HG02759 (cell line): ENCODE measurements around the gene NPAS2.

ENCODE experiments used
- ATAC-seq: cut with Tn5 transposase; IDR thresholded peaks from one replicate; pipeline ENCODE4 v1.9.1; 2021; ENCODE audit warnings: mild to moderate bottlenecking, moderate library complexity; ENCODE audit not compliant: unreplicated experiment

NPAS2 gene

GRCh38 chr2:100852999-100853908 lies 33.3 kb downstream of the NPAS2 start:
- ATAC-seq = no peak

DNA sequence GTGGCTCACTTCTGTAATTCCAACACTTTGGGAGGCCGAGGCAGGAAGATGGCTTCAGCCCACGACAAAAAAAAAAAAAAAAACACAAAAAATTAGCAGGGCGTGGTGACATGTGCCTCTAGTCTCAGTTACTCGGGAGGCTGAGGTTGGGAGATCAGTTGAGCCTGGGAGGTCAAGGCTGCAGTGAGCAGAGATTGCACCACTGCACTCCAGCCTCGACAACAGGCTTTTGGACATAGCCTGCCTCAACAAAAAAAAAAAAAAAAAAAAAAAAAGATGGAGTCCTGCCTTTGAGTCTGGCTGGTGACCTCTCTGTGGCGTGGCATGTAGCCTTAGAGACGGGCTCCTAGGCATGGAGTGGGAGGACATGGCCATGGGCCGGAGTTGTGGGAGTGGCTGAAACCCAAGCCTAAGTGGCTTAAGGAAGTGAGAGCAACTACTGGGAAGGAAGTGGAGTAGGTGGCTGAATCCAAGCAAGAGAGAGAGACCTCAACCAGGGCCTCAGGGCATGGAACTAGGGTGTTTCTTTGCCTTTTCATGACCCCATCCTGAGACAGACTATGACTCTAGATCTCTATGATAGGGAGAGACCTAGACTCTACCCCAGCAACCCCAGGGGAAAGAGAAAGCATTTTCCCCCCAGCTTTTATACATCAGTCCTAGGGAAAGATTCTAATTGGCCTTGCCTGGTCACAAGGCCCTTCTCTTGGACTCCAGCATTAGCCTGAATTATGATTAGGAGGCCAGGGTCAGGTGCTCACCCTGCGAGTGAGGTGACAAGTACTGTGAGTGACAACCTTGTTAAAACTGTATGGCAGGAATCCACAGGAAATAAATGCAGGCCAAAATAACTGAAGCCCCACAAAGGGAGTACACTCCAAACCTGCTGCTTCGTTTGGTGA lies 34.2 kb downstream of the NPAS2 start:
- no peak for ATAC-seq

GRCh38 chr2:100855084-100855483 lies 35.1 kb downstream of the NPAS2 start:
- no peak for ATAC-seq

DNA sequence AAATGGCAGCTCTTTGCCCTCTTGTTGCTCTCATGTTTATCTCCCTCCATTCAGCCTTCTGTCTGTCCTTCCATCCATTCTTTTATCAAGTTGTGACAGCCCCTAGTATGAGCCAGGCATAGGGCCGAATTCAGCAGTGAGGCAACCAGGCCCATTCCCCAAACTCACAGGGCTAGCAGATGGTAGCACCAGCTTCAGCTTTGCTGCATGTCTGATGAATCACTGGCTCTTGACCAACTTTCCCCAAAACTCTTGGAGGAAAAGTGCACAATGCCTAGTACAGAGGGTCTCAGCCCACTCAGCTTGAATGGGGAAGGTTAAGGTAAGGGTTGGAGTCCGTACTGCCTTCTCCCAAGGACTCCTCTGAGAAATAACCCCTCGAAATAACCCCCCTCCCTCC lies 35.7 kb downstream of the NPAS2 start:
- ATAC-seq = no peak

GRCh38 chr2:100856732-100857131 lies 36.8 kb downstream of the NPAS2 start:
- no peak for ATAC-seq

- no peak for ATAC-seq
These were observed 37.4 kb downstream of the NPAS2 start for GRCh38 chr2:100857341-100857740.

- ATAC-seq = no peak
These were observed 38.0 kb downstream of the NPAS2 start for GRCh38 chr2:100857915-100858314.

- no peak for ATAC-seq
These were observed 40.0 kb downstream of the NPAS2 start for GRCh38 chr2:100859902-100860301.

- no peak for ATAC-seq
These were observed 41.4 kb downstream of the NPAS2 start for GRCh38 chr2:100861340-100861739.

GRCh38 chr2:100862081-100862480 lies 42.1 kb downstream of the NPAS2 start:
- ATAC-seq = no peak

- no peak for ATAC-seq
These were observed 46.0 kb downstream of the NPAS2 start for GRCh38 chr2:100865816-100866460.

GRCh38 chr2:100868083-100868482 lies 48.1 kb downstream of the NPAS2 start:
- no peak for ATAC-seq

GRCh38 chr2:100869120-100869519 lies 49.2 kb downstream of the NPAS2 start:
- no peak for ATAC-seq

GRCh38 chr2:100870652-100871531 lies 51.0 kb downstream of the NPAS2 start:
- no peak for ATAC-seq

DNA sequence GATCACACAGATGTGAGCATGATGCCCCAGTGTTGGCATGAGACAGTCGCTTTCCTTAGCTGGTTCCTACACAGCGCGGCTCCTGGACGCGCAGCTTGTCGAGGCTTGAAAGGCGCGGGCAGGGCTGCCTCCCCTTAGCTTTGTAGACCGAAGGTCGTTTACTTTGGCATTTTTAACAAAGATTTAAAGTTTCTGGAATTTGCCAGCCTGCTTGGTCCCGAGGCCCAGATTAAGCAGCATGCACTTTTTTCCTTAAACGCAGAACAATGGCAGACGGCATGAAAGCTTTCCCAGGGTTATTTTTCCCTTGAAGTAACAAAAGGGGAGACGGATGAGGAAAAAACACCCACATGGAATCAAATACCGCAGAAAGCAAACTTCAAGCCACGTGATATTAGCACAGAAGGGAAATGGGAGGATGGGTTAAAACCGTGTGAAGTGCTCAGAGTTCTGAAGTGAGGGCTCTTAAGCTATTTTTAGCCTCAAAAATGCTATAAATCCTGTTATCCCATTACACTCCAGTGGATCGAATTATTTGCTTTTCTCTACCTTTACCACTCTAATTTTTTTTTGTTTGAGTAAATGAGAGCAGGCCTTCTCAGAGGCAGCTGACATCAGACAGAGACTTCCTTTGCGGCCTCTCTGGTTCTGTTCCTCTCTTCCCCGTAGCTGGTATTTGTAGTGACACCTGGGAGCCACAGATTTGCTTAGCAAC lies 55.7 kb downstream of the NPAS2 start:
- ATAC-seq = no peak

DNA sequence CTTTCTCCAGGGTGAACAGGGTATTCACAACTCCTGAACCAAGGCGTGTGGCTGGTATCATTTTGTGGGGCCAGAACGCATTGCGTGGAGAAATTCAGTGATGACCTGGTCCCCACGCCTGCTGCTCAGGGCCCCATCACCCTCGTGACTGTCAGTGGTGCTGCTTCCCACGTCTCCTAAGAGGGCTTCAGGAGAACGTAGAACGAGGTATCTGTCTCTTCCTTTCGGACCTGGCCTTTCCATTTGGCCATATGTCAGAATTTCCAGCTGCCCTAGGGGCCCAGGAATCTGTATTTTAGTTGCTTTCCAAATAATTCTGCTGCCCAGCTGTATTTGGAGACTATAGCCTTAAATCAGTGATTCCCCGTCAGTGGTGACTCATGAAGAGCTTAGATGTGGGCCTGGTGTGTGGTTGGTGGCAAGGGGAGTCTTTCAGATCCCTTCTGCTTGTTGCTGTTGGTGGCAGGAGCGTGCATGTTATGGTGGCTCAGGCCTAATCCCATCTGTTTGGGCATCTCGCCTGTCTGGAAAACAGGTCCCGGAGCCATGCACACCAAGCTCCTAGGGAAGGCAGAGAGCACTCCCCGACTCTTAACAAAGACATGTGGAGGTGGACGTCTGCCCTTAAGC lies 56.4 kb downstream of the NPAS2 start:
- no peak for ATAC-seq

DNA sequence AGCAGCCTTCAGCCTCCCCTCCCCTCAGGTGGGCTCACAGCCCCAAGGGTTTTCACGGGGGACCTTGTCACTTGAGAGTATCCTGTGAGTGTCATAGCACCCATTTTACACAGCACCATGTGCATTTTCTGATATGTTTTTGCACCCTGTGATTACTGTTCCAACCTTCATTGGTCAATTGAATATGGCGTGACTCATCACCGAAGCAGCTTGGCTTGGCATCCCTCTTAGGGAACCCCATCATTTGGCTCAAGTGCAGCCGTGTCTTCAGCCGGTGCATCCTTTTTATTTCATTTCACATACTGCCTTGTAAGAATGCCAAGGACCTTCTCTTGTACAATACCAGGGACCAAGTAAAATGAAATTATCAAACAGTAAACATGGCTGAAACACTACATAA lies 57.6 kb downstream of the NPAS2 start:
- ATAC-seq = no peak

DNA sequence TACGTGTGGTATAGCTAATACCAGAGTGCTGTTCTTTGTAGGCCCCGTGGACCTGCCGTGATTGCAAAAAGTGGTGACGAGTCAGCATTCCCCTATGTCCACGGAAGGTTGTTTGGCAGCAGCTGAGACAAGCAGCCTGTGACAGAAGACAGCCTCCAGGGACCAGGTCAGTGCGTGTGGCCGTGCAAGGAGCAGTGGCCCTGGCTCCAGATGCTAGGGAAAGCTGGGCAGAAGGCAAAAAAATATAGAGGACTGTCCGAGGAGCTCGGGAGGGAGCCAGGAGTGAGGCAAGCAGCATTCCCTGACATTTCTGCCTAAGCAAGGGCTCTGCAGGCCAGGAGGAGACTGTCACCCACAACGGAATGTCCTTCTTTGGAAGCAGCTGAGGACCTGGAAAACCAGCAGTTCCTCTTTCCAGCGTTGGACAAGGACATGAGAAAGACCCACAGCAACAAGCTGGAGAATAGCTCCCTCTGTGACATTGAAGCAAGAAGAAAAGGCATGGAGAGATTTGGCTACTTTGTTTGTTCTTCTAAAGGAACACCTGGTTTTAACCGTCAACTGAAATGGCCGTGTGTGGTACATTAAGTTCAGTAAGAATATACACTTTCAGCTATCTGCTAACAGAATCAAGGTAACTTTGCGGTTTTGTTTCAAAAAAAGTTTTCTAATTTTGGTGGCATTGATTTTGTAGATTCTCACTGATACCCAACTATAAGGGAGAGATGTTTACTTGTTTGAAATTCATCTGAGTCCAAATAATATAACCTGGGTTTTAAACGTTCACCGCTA lies 58.3 kb downstream of the NPAS2 start:
- no peak for ATAC-seq
